CD14-positive monocyte (primary cell): ENCODE results near the gene SLC25A42. TPM values are rescaled to one million over a fixed set of nuclear protein-coding genes. Genes with fewer than 3 reads are reported as not detected.

ENCODE experiments used
- DNase-seq, 3 donors: peaks; one replicate each; pipeline ENCODE4 v3.0.0-alpha.2; 2011 to 2022
- H2AFZ ChIP-seq: 2 replicates; pipeline ENCODE4 v1.6.0; 2012; ENCODE audit warnings: mild to moderate bottlenecking, low read depth, low read length, inconsistent platforms; ENCODE audit not compliant: insufficient read depth, poor library complexity, severe bottlenecking
- H3K27ac ChIP-seq, 2 donors: 1 replicate in 1 of 2; 2 replicates in 1 of 2; pipeline ENCODE4 v1.5.1; 2012 to 2013; ENCODE audit warnings: low read length in 2 of 2, control low read depth in 1 of 2, inconsistent platforms in 1 of 2, low read depth in 1 of 2, mild to moderate bottlenecking in 1 of 2
- H3K27me3 ChIP-seq, 2 donors: one replicate each; pipeline versions ENCODE4 v1.6.0 to v1.6.1; 2011 to 2013; ENCODE audit warnings: low read length in 2 of 2; ENCODE audit not compliant: control insufficient read depth in 2 of 2, insufficient read depth in 2 of 2
- H3K36me3 ChIP-seq, 2 donors: replicated peaks in 1 of 2; 1 replicate in 1 of 2; 2 replicates in 1 of 2; pipeline versions ENCODE4 v1.5.1 to v1.6.1; 2012 to 2013; ENCODE audit warnings: low read length in 2 of 2, control low read depth in 1 of 2, inconsistent platforms in 1 of 2, mild to moderate bottlenecking in 1 of 2; ENCODE audit not compliant: insufficient read depth in 2 of 2, control insufficient read depth in 1 of 2
- H3K4me1 ChIP-seq, 2 donors: 1 replicate in 1 of 2; 2 replicates in 1 of 2; pipeline versions ENCODE4 v1.5.1 to v1.6.1; 2012 to 2013; ENCODE audit warnings: low read length in 2 of 2, control low read depth in 1 of 2, inconsistent platforms in 1 of 2, mild to moderate bottlenecking in 1 of 2, moderate library complexity in 1 of 2; ENCODE audit not compliant: insufficient read depth in 2 of 2, control insufficient read depth in 1 of 2
- H3K4me2 ChIP-seq: replicated peaks from 2 replicates; pipeline ENCODE3; 2012; ENCODE audit warnings: low read length, moderate library complexity, mild to moderate bottlenecking; ENCODE audit not compliant: poor library complexity, severe bottlenecking; ENCODE audit errors: extremely low read depth
- H3K4me3 ChIP-seq, 3 experiments: fragments of 200-600 bp in 1 of 3; sonication (generic) in 1 of 3; replicated peaks in 1 of 3; 1 replicate in 2 of 3; 2 replicates in 1 of 3; pipeline ENCODE4 v1.5.1; 2011 to 2013; ENCODE audit warnings: low read length in 3 of 3, mild to moderate bottlenecking in 3 of 3, control low read depth in 2 of 3, low read depth in 2 of 3, inconsistent platforms in 1 of 3, moderate library complexity in 1 of 3
- H3K79me2 ChIP-seq: 2 replicates; pipeline ENCODE4 v1.6.0; 2012; ENCODE audit warnings: mild to moderate bottlenecking, control low read depth, inconsistent platforms, low read length, moderate library complexity; ENCODE audit not compliant: insufficient read depth
- H3K9ac ChIP-seq: 2 replicates; pipeline ENCODE4 v1.6.0; 2017; ENCODE audit warnings: low read length, mild to moderate bottlenecking; ENCODE audit not compliant: insufficient read depth, poor library complexity, severe bottlenecking
- H3K9me3 ChIP-seq, 2 donors: replicated peaks in 1 of 2; 1 replicate in 1 of 2; 2 replicates in 1 of 2; pipeline versions ENCODE4 v1.5.1 to v1.6.1; 2012 to 2013; ENCODE audit warnings: low read length in 2 of 2, control low read depth in 1 of 2; ENCODE audit not compliant: control insufficient read depth in 1 of 2, insufficient read depth in 1 of 2
- H4K20me1 ChIP-seq: 2 replicates; pipeline ENCODE4 v1.6.0; 2012; ENCODE audit warnings: mild to moderate bottlenecking, low read length, control low read depth, moderate library complexity; ENCODE audit not compliant: insufficient read depth
- H3K27ac Mint-ChIP-seq, 7 donors: one replicate each; pipeline ENCODE4 v1.8.0; 2020; ENCODE audit warnings: mild to moderate bottlenecking in 7 of 7, mixed read lengths in 7 of 7, moderate library complexity in 6 of 7, inconsistent platforms in 2 of 7
- H3K27me3 Mint-ChIP-seq, 3 donors: one replicate each; pipeline ENCODE4 v1.8.0; 2021 to 2022; ENCODE audit warnings: low read depth in 3 of 3, mild to moderate bottlenecking in 3 of 3, mixed read lengths in 3 of 3, moderate library complexity in 3 of 3, inconsistent platforms in 1 of 3
- H3K36me3 Mint-ChIP-seq, 2 donors: one replicate each; pipeline ENCODE4 v1.8.0; 2020; ENCODE audit warnings: mixed read lengths in 2 of 2, inconsistent platforms in 1 of 2, mild to moderate bottlenecking in 1 of 2
- H3K4me1 Mint-ChIP-seq: one replicate; pipeline ENCODE4 v1.8.0; 2020; ENCODE audit warnings: mild to moderate bottlenecking, mixed read lengths
- H3K4me3 Mint-ChIP-seq, 2 donors: one replicate each; pipeline ENCODE4 v1.8.0; 2020; ENCODE audit warnings: mild to moderate bottlenecking in 2 of 2, mixed read lengths in 2 of 2, moderate library complexity in 1 of 2
- H3K9me3 Mint-ChIP-seq, 7 donors: one replicate each; pipeline ENCODE4 v1.8.0; 2020 to 2022; ENCODE audit warnings: mixed read lengths in 7 of 7, mild to moderate bottlenecking in 6 of 7, moderate library complexity in 6 of 7, inconsistent platforms in 2 of 7
- WGBS: methylation state at CpG from one replicate; pipeline ENCODE4 v1.1.5; 2013; ENCODE audit warnings: missing lambda C conversion rate; ENCODE audit not compliant: insufficient coverage; 5-methylcytosine and 5-hydroxymethylcytosine counted together
- intact Hi-C, 2 donors: fragments of 100-400 bp; cut with micrococcal nuclease; formaldehyde crosslinking; loops; one replicate each; pipeline versions ENCODE4 v1.15.0 to v1.15.1; 2023
- polyA plus RNA-seq, 3 donors: library from polyadenylated mRNA; depleted of rRNA in 1 of 3; unstranded in 2 of 3; stranded (reverse) in 1 of 3; fragments of 300-500 nt in 2 of 3; fragments of >200 nt in 1 of 3; fragmentation: Illumina TruSeq in 2 of 3; gene quantifications; 1 replicate in 2 of 3; 2 replicates in 1 of 3; pipeline ENCODE4 v1.2.3, GENCODE V29; 2012 to 2021
- TF ChIP-seq, protein P1 (sequence below): fragments of 200-600 bp; IDR thresholded peaks from one replicate; pipeline ENCODE4 v1.8.0; 2022; ENCODE audit warnings: antibody characterized with exemption, mild to moderate bottlenecking

The SLC25A42 gene
- polyA plus RNA-seq, 3 donors: 0.68 to 3.1 (median 1.1) TPM

DNA sequence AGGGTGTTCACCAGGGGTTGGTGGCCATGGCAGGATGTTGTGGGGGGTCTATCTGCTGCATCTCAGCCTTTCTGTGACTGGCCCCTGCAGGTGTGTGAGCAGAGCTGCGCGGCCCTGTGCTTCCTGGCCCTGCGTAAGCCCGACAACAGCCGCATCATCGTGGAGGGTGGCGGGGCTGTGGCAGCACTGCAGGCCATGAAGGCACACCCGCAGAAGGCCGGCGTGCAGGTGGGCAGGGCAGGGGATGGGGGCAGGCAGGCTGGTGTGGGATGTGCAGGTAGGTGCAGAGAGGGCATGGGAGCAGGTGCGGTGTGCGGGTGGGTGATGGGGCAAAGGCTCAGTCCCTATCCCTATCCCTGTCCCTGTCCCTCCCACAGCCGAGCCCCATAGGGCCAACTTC lies 8.1 kb upstream of the SLC25A42 start:
- 98% methylated on average over 6 of the region's 13 CpGs for WGBS
- no peak for DNase-seq
- Histone ChIP-seq H3K4me2 (no peak overlapping the region), H2AFZ (no peak overlapping the region), H3K79me2 (no peaks in the 10 kb centered on the region), H3K4me1 (no peaks in the 10 kb centered on the region), H3K4me3 (no peak overlapping the region), H4K20me1 (no peaks in the 10 kb centered on the region), H3K27me3 (no peaks in the 10 kb centered on the region), H3K9me3 (no peaks in the 10 kb centered on the region), H3K36me3 (peaks cover 78 to 88% of the 10 kb centered on the region in 2 donors), H3K9ac (no peak overlapping the region), H3K27ac (no peak overlapping the region)
- TF ChIP-seq, protein P1, sequence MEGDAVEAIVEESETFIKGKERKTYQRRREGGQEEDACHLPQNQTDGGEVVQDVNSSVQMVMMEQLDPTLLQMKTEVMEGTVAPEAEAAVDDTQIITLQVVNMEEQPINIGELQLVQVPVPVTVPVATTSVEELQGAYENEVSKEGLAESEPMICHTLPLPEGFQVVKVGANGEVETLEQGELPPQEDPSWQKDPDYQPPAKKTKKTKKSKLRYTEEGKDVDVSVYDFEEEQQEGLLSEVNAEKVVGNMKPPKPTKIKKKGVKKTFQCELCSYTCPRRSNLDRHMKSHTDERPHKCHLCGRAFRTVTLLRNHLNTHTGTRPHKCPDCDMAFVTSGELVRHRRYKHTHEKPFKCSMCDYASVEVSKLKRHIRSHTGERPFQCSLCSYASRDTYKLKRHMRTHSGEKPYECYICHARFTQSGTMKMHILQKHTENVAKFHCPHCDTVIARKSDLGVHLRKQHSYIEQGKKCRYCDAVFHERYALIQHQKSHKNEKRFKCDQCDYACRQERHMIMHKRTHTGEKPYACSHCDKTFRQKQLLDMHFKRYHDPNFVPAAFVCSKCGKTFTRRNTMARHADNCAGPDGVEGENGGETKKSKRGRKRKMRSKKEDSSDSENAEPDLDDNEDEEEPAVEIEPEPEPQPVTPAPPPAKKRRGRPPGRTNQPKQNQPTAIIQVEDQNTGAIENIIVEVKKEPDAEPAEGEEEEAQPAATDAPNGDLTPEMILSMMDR: no peak
- peaks cover 0 to 2% (median 0%) of the 10 kb centered on the region in 3 donors for H3K27me3 Mint-ChIP-seq
- no peak overlapping the region for H3K27ac Mint-ChIP-seq
- H3K36me3 Mint-ChIP-seq: peaks cover 71 to 95% of the 10 kb centered on the region in 2 donors
- H3K4me3 Mint-ChIP-seq: no peak overlapping the region
- H3K4me1 Mint-ChIP-seq: no peaks in the 10 kb centered on the region
- intact Hi-C loops: no loop called here
- H3K9me3 Mint-ChIP-seq: peaks cover 0 to 5% (median 0%) of the 10 kb centered on the region in 7 donors

GRCh38 chr19:19056636-19057275 lies 7.0 kb upstream of the SLC25A42 start:
- no peak overlapping the region for H3K27ac ChIP-seq
- H3K9me3 Mint-ChIP-seq: peaks cover 0 to 5% (median 0%) of the 10 kb centered on the region in 7 donors
- H3K27me3 Mint-ChIP-seq: peaks cover 0 to 2% (median 0%) of the 10 kb centered on the region in 3 donors
- TF ChIP-seq, protein P1: no peak
- peaks cover 61 to 87% of the 10 kb centered on the region in 2 donors for H3K36me3 Mint-ChIP-seq
- H2AFZ ChIP-seq: no peak overlapping the region
- no peaks in the 10 kb centered on the region for H3K4me1 ChIP-seq
- H3K27me3 ChIP-seq: no peaks in the 10 kb centered on the region
- H3K79me2 ChIP-seq: no peaks in the 10 kb centered on the region
- no peaks in the 10 kb centered on the region for H3K4me1 Mint-ChIP-seq
- no peak for DNase-seq
- intact Hi-C loops: no loop called here
- H3K9ac ChIP-seq: no peak overlapping the region
- no peak overlapping the region for H3K4me3 ChIP-seq
- no peaks in the 10 kb centered on the region for H4K20me1 ChIP-seq
- H3K36me3 ChIP-seq: peaks cover 68 to 77% of the 10 kb centered on the region in 2 donors
- H3K4me2 ChIP-seq: no peak overlapping the region
- H3K9me3 ChIP-seq: no peaks in the 10 kb centered on the region
- WGBS: 82% methylated on average over 6 of the region's 9 CpGs
- H3K4me3 Mint-ChIP-seq: no peak overlapping the region
- H3K27ac Mint-ChIP-seq: no peak overlapping the region
